Measurements from ENCODE around the gene C2CD3. TPM values are rescaled to one million over a fixed set of nuclear protein-coding genes. Genes with fewer than 3 reads are reported as not detected.

Gene C2CD3
- total RNA-seq, 4 donors from 2014 or later = 28.2 to 46.9 (median 35.1) TPM

GRCh38 chr11:74100231-74100630 lies 70.6 kb downstream of the C2CD3 start:
- H3K36me3 ChIP-seq = peaks cover 0 to 97% (median 0%) of the 10 kb centered on the region in 3 donors

GRCh38 chr11:74097686-74098237 lies 73.0 kb downstream of the C2CD3 start:
- Histone ChIP-seq H3K36me3 (peaks cover 0 to 96% (median 0%) of the 10 kb centered on the region in 3 donors), H3K27me3 (no peaks in the 10 kb centered on the region), H3K4me3 (no peak overlapping the region), H3K4me1 (no peaks in the 10 kb centered on the region), H3K27ac (no peak overlapping the region), H3K9me3 (no peaks in the 10 kb centered on the region)
- no peak for TF ChIP-seq CTCF (IDR thresholded peaks at IDR 0.05)
- TF ChIP-seq EP300 (IDR thresholded peaks at IDR 0.05) = no peak
- DNase-seq (ENCODE audit: low spot score in 2 of 2) = no peak
- WGBS, 2 donors = 59 to 63% methylated on average over 4 of the region's 4 CpGs

More at GRCh38 chr11:74100231-74100630, 70.6 kb downstream of the C2CD3 start:
- WGBS, 2 donors = 91 to 93% methylated on average over 2 of the region's 2 CpGs
- TF ChIP-seq POLR2A (IDR thresholded peaks at IDR 0.05) = no peak
- TF ChIP-seq EP300 (IDR thresholded peaks at IDR 0.05) = no peak
- no peak for TF ChIP-seq CTCF (IDR thresholded peaks at IDR 0.05)
- Histone ChIP-seq H3K9me3 (no peaks in the 10 kb centered on the region), H3K4me1 (no peaks in the 10 kb centered on the region), H3K27ac (no peak overlapping the region), H3K27me3 (no peaks in the 10 kb centered on the region), H3K4me3 (no peak overlapping the region)
- DNase-seq (ENCODE audit: low spot score in 2 of 2) = no peak

- Histone ChIP-seq H3K9me3 (no peaks in the 10 kb centered on the region), H3K4me1 (no peaks in the 10 kb centered on the region), H3K27ac (no peak overlapping the region), H3K36me3 (peaks cover 0 to 98% (median 0%) of the 10 kb centered on the region in 3 donors), H3K4me3 (no peak overlapping the region), H3K27me3 (no peaks in the 10 kb centered on the region)
- 92 to 95% methylated on average over 4 of the region's 4 CpGs for WGBS, 2 donors
- no peak for TF ChIP-seq POLR2A (IDR thresholded peaks at IDR 0.05)
- no peak for TF ChIP-seq CTCF (IDR thresholded peaks at IDR 0.05)
- TF ChIP-seq EP300 (IDR thresholded peaks at IDR 0.05) = no peak
- no peak for DNase-seq (ENCODE audit: low spot score in 2 of 2)
These were observed 76.4 kb downstream of the C2CD3 start for GRCh38 chr11:74094393-74094792.

- Histone ChIP-seq H3K4me3 (no peak overlapping the region), H3K36me3 (peaks cover 0 to 97% (median 0%) of the 10 kb centered on the region in 3 donors), H3K9me3 (no peaks in the 10 kb centered on the region), H3K27me3 (no peaks in the 10 kb centered on the region), H3K27ac (no peak overlapping the region), H3K4me1 (no peaks in the 10 kb centered on the region)
- 83 to 91% methylated on average over 6 of the region's 6 CpGs for WGBS, 2 donors
- no peak for DNase-seq (ENCODE audit: low spot score in 2 of 2)
- TF ChIP-seq CTCF (IDR thresholded peaks at IDR 0.05) = no peak
- TF ChIP-seq EP300 (IDR thresholded peaks at IDR 0.05) = no peak
- no peak for TF ChIP-seq POLR2A (IDR thresholded peaks at IDR 0.05)
These were observed 78.4 kb downstream of the C2CD3 start for GRCh38 chr11:74092425-74092824.

- H3K27ac ChIP-seq = no peak overlapping the region
- no peak for DNase-seq (ENCODE audit: low spot score in 2 of 2)
- TF ChIP-seq EP300 (IDR thresholded peaks at IDR 0.05) = no peak
- no peak for TF ChIP-seq CTCF (IDR thresholded peaks at IDR 0.05)
- TF ChIP-seq POLR2A (IDR thresholded peaks at IDR 0.05) = no peak
- no peaks in the 10 kb centered on the region for H3K9me3 ChIP-seq
- H3K4me3 ChIP-seq = no peak overlapping the region
- WGBS, 2 donors = 92 to 100% methylated on average over 1 of the region's 1 CpG
- H3K36me3 ChIP-seq = peaks cover 0 to 97% (median 0%) of the 10 kb centered on the region in 3 donors
- H3K4me1 ChIP-seq = no peaks in the 10 kb centered on the region
- H3K27me3 ChIP-seq = no peaks in the 10 kb centered on the region
These were observed 79.3 kb downstream of the C2CD3 start for GRCh38 chr11:74091549-74091948.

All from tibial nerve (tissue), 4 donors.